Keratinocyte (primary cell): ENCODE data around the gene FGFR2. TPM values are rescaled to one million over a fixed set of nuclear protein-coding genes. Genes with fewer than 3 reads are reported as not detected.

Source experiments
- DNase-seq: peaks from one replicate; pipeline ENCODE4 v3.0.0-alpha.2; 2011; ENCODE audit warnings: low read depth, missing footprints, low spot score
- FAIRE-seq: peaks from 2 replicates; lab custom pipeline; 2011; peaks lifted over from hg19 to GRCh38; lab: Jason Lieb, UNC
- H2AFZ ChIP-seq: 2 replicates; pipeline ENCODE4 v1.6.0; 2012; ENCODE audit warnings: low read length, control low read depth, inconsistent platforms; ENCODE audit not compliant: control insufficient read depth
- H3K27ac ChIP-seq: 2 replicates; pipeline ENCODE4 v1.5.1; 2011; ENCODE audit warnings: low read length; ENCODE audit not compliant: control insufficient read depth, insufficient read depth
- H3K27me3 ChIP-seq: 3 replicates; pipeline ENCODE4 v1.6.0; 2011; ENCODE audit warnings: low read length; ENCODE audit not compliant: control insufficient read depth, insufficient read depth; ENCODE audit errors: extremely low read depth
- H3K36me3 ChIP-seq, 2 experiments: 2 replicates in 1 of 2; 3 replicates in 1 of 2; pipeline ENCODE4 v1.5.1; 2011; ENCODE audit warnings: low read length in 2 of 2, mild to moderate bottlenecking in 1 of 2; ENCODE audit not compliant: control insufficient read depth in 2 of 2, insufficient read depth in 2 of 2; ENCODE audit errors: extremely low read depth in 1 of 2
- H3K4me1 ChIP-seq: 3 replicates; pipeline ENCODE4 v1.5.1; 2011; ENCODE audit warnings: low read length; ENCODE audit not compliant: control insufficient read depth, insufficient read depth; ENCODE audit errors: extremely low read depth
- H3K4me2 ChIP-seq: 3 replicates; pipeline ENCODE4 v1.6.0; 2011; ENCODE audit warnings: low read depth, low read length; ENCODE audit not compliant: control insufficient read depth, insufficient read depth; ENCODE audit errors: extremely low read depth
- H3K4me3 ChIP-seq, 3 experiments: fragments of 200-600 bp in 1 of 3; sonication (generic) in 1 of 3; 2 replicates in 2 of 3; 3 replicates in 1 of 3; pipeline ENCODE4 v1.5.1; 2011 to 2016; ENCODE audit warnings: low read length in 3 of 3, mild to moderate bottlenecking in 3 of 3, control low read depth in 2 of 3, inconsistent platforms in 1 of 3, low read depth in 1 of 3, mixed read lengths in 1 of 3, mixed run types in 1 of 3, moderate library complexity in 1 of 3; ENCODE audit not compliant: control insufficient read depth in 2 of 3, insufficient read depth in 2 of 3; ENCODE audit errors: extremely low read depth in 1 of 3
- H3K79me2 ChIP-seq: 2 replicates; pipeline ENCODE4 v1.6.0; 2012; ENCODE audit warnings: low read length; ENCODE audit not compliant: control insufficient read depth, insufficient read depth
- H3K9ac ChIP-seq: 3 replicates; pipeline ENCODE4 v1.6.0; 2011; ENCODE audit warnings: low read length; ENCODE audit not compliant: control insufficient read depth, insufficient read depth; ENCODE audit errors: extremely low read depth
- H3K9me1 ChIP-seq: 3 replicates; pipeline ENCODE4 v1.6.0; 2011; ENCODE audit warnings: low read length; ENCODE audit not compliant: control insufficient read depth, insufficient read depth; ENCODE audit errors: extremely low read depth
- H3K9me3 ChIP-seq: 2 replicates; pipeline ENCODE4 v1.5.1; 2012; ENCODE audit warnings: low read depth, low read length; ENCODE audit not compliant: control insufficient read depth
- H4K20me1 ChIP-seq: 3 replicates; pipeline ENCODE4 v1.6.0; 2011; ENCODE audit warnings: low read length; ENCODE audit not compliant: control insufficient read depth, insufficient read depth; ENCODE audit errors: extremely low read depth
- CTCF ChIP-seq, 3 experiments: IDR thresholded peaks in 1 of 3; conservative IDR thresholded peaks in 1 of 3; optimal IDR thresholded peaks in 1 of 3; 2 replicates in 2 of 3; 3 replicates in 1 of 3; pipeline versions ENCODE3 to v1.5.1; 2011; ENCODE audit warnings: low read length in 3 of 3, mild to moderate bottlenecking in 3 of 3, moderate library complexity in 2 of 3, control low read depth in 1 of 3, inconsistent platforms in 1 of 3; ENCODE audit not compliant: insufficient read depth in 2 of 3; ENCODE audit errors: extremely low read depth in 1 of 3
- EZH2 ChIP-seq: IDR thresholded peaks from one replicate; pipeline ENCODE4 v1.6.1; 2012; ENCODE audit warnings: inconsistent platforms, mild to moderate bottlenecking, low read length, moderate library complexity
- dilution Hi-C: fragments of 300-500 bp; cut with MboI; formaldehyde crosslinking; loops from one replicate; pipeline ENCODE4 v1.7.0; 2020; ENCODE audit warnings: low sequenced_read_pairs; ENCODE audit not compliant: extremely low pct_ligation_motif_present
- polyA plus RNA-seq, 5 experiments: library from polyadenylated mRNA; depleted of rRNA in 3 of 5; stranded (reverse) in 3 of 5; stranded (forward) in 1 of 5; unstranded in 1 of 5; fragments of >200 nt; gene quantifications; 1 replicate in 1 of 5; 2 replicates in 3 of 5; 3 replicates in 1 of 5; pipeline versions ENCODE4 v1.2.1 to v1.2.3, GENCODE V29; 2011 to 2012; ENCODE audit warnings: missing spikeins in 2 of 5, low read depth in 1 of 5, low replicate concordance in 1 of 5

Gene FGFR2
- polyA plus RNA-seq, 1 donor (not counting 4 experiments of a cell fraction or from before 2014, with no cell fraction given): 20.6 TPM

DNA sequence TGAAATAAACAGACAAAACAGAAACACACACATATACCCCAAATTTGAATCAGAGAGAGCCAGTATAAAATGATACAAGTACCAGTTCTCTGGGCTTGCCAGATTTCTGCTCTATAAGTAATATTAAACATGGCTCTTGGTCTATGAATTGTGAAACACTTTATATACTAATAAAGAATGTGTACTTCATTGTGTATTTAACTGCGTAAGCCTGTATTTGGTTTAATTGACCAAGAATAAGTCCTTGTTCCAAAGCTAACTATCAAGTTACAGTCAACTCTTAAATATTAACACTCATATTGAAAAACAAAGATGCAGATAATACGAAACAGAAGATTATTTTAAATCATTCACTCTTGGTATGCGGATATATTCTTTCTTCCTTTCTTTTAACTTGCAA, 8.7 kb downstream of the FGFR2 start:
- no peak for FAIRE-seq

GRCh38 chr10:121583857-121584256, 14.4 kb downstream of the FGFR2 start:
- dilution Hi-C loops: no loop called here
- Histone ChIP-seq H3K27me3 (no peaks in the 10 kb centered on the region), H3K27ac (no peak overlapping the region), H3K4me1 (peaks cover 30% of the 10 kb centered on the region), H2AFZ (no peak overlapping the region), H3K4me2 (no peak overlapping the region), H3K36me3 (peaks cover 0 to 4% of the 10 kb centered on the region in 2 experiments), H3K9me1 (peaks cover 3% of the 10 kb centered on the region), H3K9me3 (no peaks in the 10 kb centered on the region), H3K9ac (no peak overlapping the region), H3K79me2 (peaks cover 58% of the 10 kb centered on the region), H4K20me1 (no peaks in the 10 kb centered on the region), H3K4me3 (no peak overlapping the region)
- TF ChIP-seq EZH2 (no peak), CTCF (optimal IDR thresholded peaks at IDR 0.05 in 1 of 3, IDR thresholded peaks at IDR 0.05 in 1 of 3, conservative IDR thresholded peaks at IDR 0.05 in 1 of 3; ENCODE audit: extremely low read depth in 1 of 3, insufficient read depth in 2 of 3, low read length in 3 of 3) (no peak)
- DNase-seq (no peak), FAIRE-seq (no peak)

More for the DNA sequence above, 8.7 kb downstream of the FGFR2 start:
- H2AFZ ChIP-seq: no peak overlapping the region
- H3K9ac ChIP-seq: no peak overlapping the region
- H3K36me3 ChIP-seq: no peaks in the 10 kb centered on the region
- no peak for DNase-seq
- dilution Hi-C loops: no loop called here
- H4K20me1 ChIP-seq: no peaks in the 10 kb centered on the region
- peak overlapping the region in 1 of 3 experiments; percentile 24 for H3K4me3 ChIP-seq
- no peaks in the 10 kb centered on the region for H3K9me1 ChIP-seq
- peaks cover 58% of the 10 kb centered on the region for H3K4me1 ChIP-seq
- H3K9me3 ChIP-seq: no peaks in the 10 kb centered on the region
- H3K27ac ChIP-seq: no peak overlapping the region
- H3K4me2 ChIP-seq: peak overlapping the region; percentile 53
- no peaks in the 10 kb centered on the region for H3K27me3 ChIP-seq
- TF ChIP-seq CTCF (optimal IDR thresholded peaks at IDR 0.05 in 1 of 3, IDR thresholded peaks at IDR 0.05 in 1 of 3, conservative IDR thresholded peaks at IDR 0.05 in 1 of 3; ENCODE audit: extremely low read depth in 1 of 3, insufficient read depth in 2 of 3, low read length in 3 of 3) (no peak), EZH2 (no peak)
- H3K79me2 ChIP-seq: peaks cover 88% of the 10 kb centered on the region
